Epithelial cell of proximal tubule (primary cell): ENCODE results near the gene FADS2. TPM values are rescaled to one million over a fixed set of nuclear protein-coding genes. Genes with fewer than 3 reads are reported as not detected.

Experiments used
- DNase-seq: peaks from one replicate; pipeline ENCODE4 v3.0.0-alpha.2; 2011; ENCODE audit warnings: low read depth
- H3K4me3 ChIP-seq: 2 replicates; pipeline ENCODE4 v1.5.1; 2011; ENCODE audit warnings: low read depth, mild to moderate bottlenecking, low read length
- CTCF ChIP-seq: conservative IDR thresholded peaks from 2 replicates; pipeline ENCODE4 v1.5.1; 2012; ENCODE audit warnings: low read depth, mild to moderate bottlenecking, low read length
- total RNA-seq: library from RNA; depleted of rRNA; stranded (reverse); fragments of >200 nt; gene quantifications from 2 replicates; pipeline ENCODE4 v1.2.3, GENCODE V29; 2015

The FADS2 gene
- total RNA-seq, 1 donor from 2014 or later: 169 TPM

- TF ChIP-seq CTCF: no peak
- no peak overlapping the region for H3K4me3 ChIP-seq
- no peak for DNase-seq
Observed at GRCh38 chr11:61853698-61854169, 25.6 kb downstream of the FADS2 start.

- no peak overlapping the region for H3K4me3 ChIP-seq
- DNase-seq: no peak
- TF ChIP-seq CTCF: no peak
Observed at GRCh38 chr11:61854206-61854895, 26.3 kb downstream of the FADS2 start.

- no peak overlapping the region for H3K4me3 ChIP-seq
- TF ChIP-seq CTCF: no peak
- no peak for DNase-seq
Observed at GRCh38 chr11:61854966-61855714, 27.0 kb downstream of the FADS2 start.

GRCh38 chr11:61855939-61856680 lies 28.0 kb downstream of the FADS2 start:
- TF ChIP-seq CTCF: no peak
- H3K4me3 ChIP-seq: no peak overlapping the region
- no peak for DNase-seq

GRCh38 chr11:61860054-61860903 lies 32.2 kb downstream of the FADS2 start:
- TF ChIP-seq CTCF: no peak
- H3K4me3 ChIP-seq: no peak overlapping the region
- DNase-seq: no peak

- H3K4me3 ChIP-seq: no peak overlapping the region
- TF ChIP-seq CTCF: no peak
- no peak for DNase-seq
Observed at GRCh38 chr11:61861634-61862033, 33.5 kb downstream of the FADS2 start.
